SK-N-SH treated with all-trans-retinoic acid at 6 μM for 48 hours (cell line): ENCODE measurements around the gene GGTLC2.

ENCODE experiments used
- ATAC-seq: fragments of 200-7000 bp; cut with Tn5 transposase; 3 replicates; pipeline ENCODE4 v1.9.1; 2020; ENCODE audit warnings: mild to moderate bottlenecking, moderate library complexity
- ARNTL ChIP-seq: fragments of 450-650 bp; formaldehyde crosslinking; IDR thresholded peaks from 2 replicates; pipeline ENCODE4 v1.5.0; 2020; ENCODE audit warnings: low read depth, mild to moderate bottlenecking, moderate library complexity, borderline replicate concordance
- BACH2 ChIP-seq: fragments of 250-450 bp; sonication (Bioruptor Pico); IDR thresholded peaks from 2 replicates; pipeline ENCODE4 v1.9.0; 2021; ENCODE audit warnings: mild to moderate bottlenecking, borderline replicate concordance
- CSDC2 ChIP-seq: fragments of 250-450 bp; sonication (Bioruptor Pico); IDR thresholded peaks from 2 replicates; pipeline ENCODE4 v1.5.0; 2020; ENCODE audit warnings: mild to moderate bottlenecking, moderate library complexity
- ESRRG ChIP-seq: fragments of 250-450 bp; sonication (Bioruptor Pico); IDR thresholded peaks from 2 replicates; pipeline ENCODE4 v1.6.1; 2021; ENCODE audit warnings: mild to moderate bottlenecking
- GLIS3 ChIP-seq: fragments of 250-450 bp; sonication (Bioruptor Pico); IDR thresholded peaks from 2 replicates; pipeline ENCODE4 v1.5.0; 2020; ENCODE audit warnings: mild to moderate bottlenecking, moderate library complexity
- ISL1 ChIP-seq: fragments of 250-450 bp; sonication (Bioruptor Pico); IDR thresholded peaks from 2 replicates; pipeline ENCODE4 v2.1.2; 2022; ENCODE audit warnings: mild to moderate bottlenecking, moderate library complexity
- PPARA ChIP-seq: fragments of 250-450 bp; sonication (Bioruptor Pico); IDR thresholded peaks from 2 replicates; pipeline ENCODE4 v1.5.0; 2020; ENCODE audit warnings: mild to moderate bottlenecking, borderline replicate concordance
- RARB ChIP-seq: fragments of 250-450 bp; sonication (Bioruptor Pico); IDR thresholded peaks from 2 replicates; pipeline ENCODE4 v1.8.0; 2021; ENCODE audit warnings: mild to moderate bottlenecking, moderate library complexity
- SNAI2 ChIP-seq: fragments of 250-450 bp; sonication (Bioruptor Pico); IDR thresholded peaks from 2 replicates; pipeline ENCODE4 v1.5.0; 2020; ENCODE audit warnings: mild to moderate bottlenecking, moderate library complexity
- TCF4 ChIP-seq: fragments of 250-450 bp; sonication (Bioruptor Pico); IDR thresholded peaks from 2 replicates; pipeline ENCODE4 v1.8.0; 2021; ENCODE audit warnings: mild to moderate bottlenecking, moderate library complexity, borderline replicate concordance
- TOX ChIP-seq: fragments of 250-450 bp; sonication (Bioruptor Pico); IDR thresholded peaks from 2 replicates; pipeline ENCODE4 v1.8.0; 2021; ENCODE audit warnings: mild to moderate bottlenecking, moderate library complexity, borderline replicate concordance
- ZC3H10 ChIP-seq: fragments of 250-450 bp; sonication (Bioruptor Pico); IDR thresholded peaks from 2 replicates; pipeline ENCODE4 v1.5.1; 2021; ENCODE audit warnings: mild to moderate bottlenecking, moderate library complexity
- ZFP30 ChIP-seq: fragments of 450-650 bp; formaldehyde crosslinking; IDR thresholded peaks from 2 replicates; pipeline ENCODE4 v1.5.0; 2022; ENCODE audit warnings: mild to moderate bottlenecking, moderate library complexity
- ZNF565 ChIP-seq: fragments of 450-650 bp; formaldehyde crosslinking; conservative IDR thresholded peaks from 2 replicates; pipeline ENCODE4 v1.5.0; 2020; ENCODE audit warnings: low read depth, mild to moderate bottlenecking, moderate library complexity
- ZNF70 ChIP-seq: fragments of 450-650 bp; formaldehyde crosslinking; IDR thresholded peaks from 2 replicates; pipeline ENCODE4 v1.5.0; 2020; ENCODE audit warnings: mild to moderate bottlenecking, moderate library complexity
- ZNF8 ChIP-seq: fragments of 450-650 bp; formaldehyde crosslinking; IDR thresholded peaks from 2 replicates; pipeline ENCODE4 v1.5.0; 2020; ENCODE audit warnings: mild to moderate bottlenecking, moderate library complexity
- TF ChIP-seq, protein P1 (sequence below): fragments of 250-450 bp; sonication (Bioruptor Pico); IDR thresholded peaks from 2 replicates; pipeline ENCODE4 v1.8.0; 2020; ENCODE audit warnings: mild to moderate bottlenecking, moderate library complexity, borderline replicate concordance
- TF ChIP-seq, protein P2 (sequence below): fragments of 250-450 bp; sonication (Bioruptor Pico); IDR thresholded peaks from 2 replicates; pipeline ENCODE4 v1.5.0; 2020; ENCODE audit warnings: mild to moderate bottlenecking, moderate library complexity
- TF ChIP-seq, protein P3 (sequence below): fragments of 250-450 bp; sonication (Bioruptor Pico); IDR thresholded peaks from 2 replicates; pipeline ENCODE4 v1.5.1; 2021; ENCODE audit warnings: mild to moderate bottlenecking, moderate library complexity

The GGTLC2 gene

DNA sequence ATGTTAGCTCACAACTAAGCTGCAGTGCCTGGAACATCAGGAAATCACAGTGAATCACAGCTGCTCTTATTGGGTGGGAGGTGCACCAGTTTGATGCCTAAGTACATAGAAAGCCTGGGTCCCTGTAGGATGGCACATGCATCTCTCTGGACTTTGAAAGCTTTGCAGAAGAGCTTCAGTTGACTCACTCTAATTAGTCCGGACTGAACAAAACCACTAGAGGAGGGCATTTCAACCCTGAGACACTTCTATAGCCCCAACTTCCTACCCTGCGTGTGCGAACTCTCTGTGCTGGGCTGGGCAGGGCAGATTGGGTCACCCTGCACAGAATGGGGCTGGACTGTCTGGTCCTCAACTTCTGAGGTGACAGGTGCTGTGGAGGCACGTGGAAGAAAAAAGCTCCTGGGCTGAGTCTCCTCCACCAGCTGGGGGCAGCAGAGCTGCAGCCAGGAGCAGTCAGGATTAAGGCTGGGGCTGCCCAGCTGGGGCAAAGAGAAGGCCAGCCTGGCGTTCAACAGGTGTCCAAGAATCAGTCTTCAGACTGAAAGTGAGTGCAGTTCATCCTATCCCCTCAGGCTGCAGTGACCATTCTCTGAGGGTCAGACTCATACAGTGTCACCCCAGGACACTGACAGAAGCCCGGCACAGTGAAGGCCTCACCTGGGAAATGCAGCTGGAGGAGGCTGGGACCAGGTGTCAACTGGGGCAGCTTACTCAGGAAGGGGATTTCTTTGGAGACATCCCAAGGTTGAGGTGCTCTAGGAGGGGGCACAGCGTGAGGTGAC lies 22.1 kb downstream of the GGTLC2 start:
- ATAC-seq, result peak; percentile 84
- TF ChIP-seq ZC3H10 (CRISPR knock-in tag) (no peak), ARNTL (CRISPR knock-in tag) (no peak), SNAI2 (CRISPR knock-in tag) (no peak), ZNF70 (CRISPR knock-in tag) (no peak), ZNF8 (CRISPR knock-in tag) (no peak), ISL1 (CRISPR knock-in tag) (no peak), ZNF565 (CRISPR knock-in tag) (no peak), PPARA (CRISPR knock-in tag) (no peak), CSDC2 (CRISPR knock-in tag) (no peak), RARB (no peak), GLIS3 (no peak), ESRRG (CRISPR knock-in tag) (no peak), TCF4 (CRISPR knock-in tag) (no peak)
- TF ChIP-seq, protein P1, sequence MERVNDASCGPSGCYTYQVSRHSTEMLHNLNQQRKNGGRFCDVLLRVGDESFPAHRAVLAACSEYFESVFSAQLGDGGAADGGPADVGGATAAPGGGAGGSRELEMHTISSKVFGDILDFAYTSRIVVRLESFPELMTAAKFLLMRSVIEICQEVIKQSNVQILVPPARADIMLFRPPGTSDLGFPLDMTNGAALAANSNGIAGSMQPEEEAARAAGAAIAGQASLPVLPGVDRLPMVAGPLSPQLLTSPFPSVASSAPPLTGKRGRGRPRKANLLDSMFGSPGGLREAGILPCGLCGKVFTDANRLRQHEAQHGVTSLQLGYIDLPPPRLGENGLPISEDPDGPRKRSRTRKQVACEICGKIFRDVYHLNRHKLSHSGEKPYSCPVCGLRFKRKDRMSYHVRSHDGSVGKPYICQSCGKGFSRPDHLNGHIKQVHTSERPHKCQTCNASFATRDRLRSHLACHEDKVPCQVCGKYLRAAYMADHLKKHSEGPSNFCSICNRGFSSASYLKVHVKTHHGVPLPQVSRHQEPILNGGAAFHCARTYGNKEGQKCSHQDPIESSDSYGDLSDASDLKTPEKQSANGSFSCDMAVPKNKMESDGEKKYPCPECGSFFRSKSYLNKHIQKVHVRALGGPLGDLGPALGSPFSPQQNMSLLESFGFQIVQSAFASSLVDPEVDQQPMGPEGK, result no peak
- TF ChIP-seq, protein P2, sequence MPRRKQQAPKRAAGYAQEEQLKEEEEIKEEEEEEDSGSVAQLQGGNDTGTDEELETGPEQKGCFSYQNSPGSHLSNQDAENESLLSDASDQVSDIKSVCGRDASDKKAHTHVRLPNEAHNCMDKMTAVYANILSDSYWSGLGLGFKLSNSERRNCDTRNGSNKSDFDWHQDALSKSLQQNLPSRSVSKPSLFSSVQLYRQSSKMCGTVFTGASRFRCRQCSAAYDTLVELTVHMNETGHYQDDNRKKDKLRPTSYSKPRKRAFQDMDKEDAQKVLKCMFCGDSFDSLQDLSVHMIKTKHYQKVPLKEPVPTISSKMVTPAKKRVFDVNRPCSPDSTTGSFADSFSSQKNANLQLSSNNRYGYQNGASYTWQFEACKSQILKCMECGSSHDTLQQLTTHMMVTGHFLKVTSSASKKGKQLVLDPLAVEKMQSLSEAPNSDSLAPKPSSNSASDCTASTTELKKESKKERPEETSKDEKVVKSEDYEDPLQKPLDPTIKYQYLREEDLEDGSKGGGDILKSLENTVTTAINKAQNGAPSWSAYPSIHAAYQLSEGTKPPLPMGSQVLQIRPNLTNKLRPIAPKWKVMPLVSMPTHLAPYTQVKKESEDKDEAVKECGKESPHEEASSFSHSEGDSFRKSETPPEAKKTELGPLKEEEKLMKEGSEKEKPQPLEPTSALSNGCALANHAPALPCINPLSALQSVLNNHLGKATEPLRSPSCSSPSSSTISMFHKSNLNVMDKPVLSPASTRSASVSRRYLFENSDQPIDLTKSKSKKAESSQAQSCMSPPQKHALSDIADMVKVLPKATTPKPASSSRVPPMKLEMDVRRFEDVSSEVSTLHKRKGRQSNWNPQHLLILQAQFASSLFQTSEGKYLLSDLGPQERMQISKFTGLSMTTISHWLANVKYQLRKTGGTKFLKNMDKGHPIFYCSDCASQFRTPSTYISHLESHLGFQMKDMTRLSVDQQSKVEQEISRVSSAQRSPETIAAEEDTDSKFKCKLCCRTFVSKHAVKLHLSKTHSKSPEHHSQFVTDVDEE (CRISPR knock-in tag), result no peak
- TF ChIP-seq, protein P3, sequence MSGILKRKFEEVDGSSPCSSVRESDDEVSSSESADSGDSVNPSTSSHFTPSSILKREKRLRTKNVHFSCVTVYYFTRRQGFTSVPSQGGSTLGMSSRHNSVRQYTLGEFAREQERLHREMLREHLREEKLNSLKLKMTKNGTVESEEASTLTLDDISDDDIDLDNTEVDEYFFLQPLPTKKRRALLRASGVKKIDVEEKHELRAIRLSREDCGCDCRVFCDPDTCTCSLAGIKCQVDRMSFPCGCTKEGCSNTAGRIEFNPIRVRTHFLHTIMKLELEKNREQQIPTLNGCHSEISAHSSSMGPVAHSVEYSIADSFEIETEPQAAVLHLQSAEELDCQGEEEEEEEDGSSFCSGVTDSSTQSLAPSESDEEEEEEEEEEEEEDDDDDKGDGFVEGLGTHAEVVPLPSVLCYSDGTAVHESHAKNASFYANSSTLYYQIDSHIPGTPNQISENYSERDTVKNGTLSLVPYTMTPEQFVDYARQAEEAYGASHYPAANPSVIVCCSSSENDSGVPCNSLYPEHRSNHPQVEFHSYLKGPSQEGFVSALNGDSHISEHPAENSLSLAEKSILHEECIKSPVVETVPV (CRISPR knock-in tag), result no peak

DNA sequence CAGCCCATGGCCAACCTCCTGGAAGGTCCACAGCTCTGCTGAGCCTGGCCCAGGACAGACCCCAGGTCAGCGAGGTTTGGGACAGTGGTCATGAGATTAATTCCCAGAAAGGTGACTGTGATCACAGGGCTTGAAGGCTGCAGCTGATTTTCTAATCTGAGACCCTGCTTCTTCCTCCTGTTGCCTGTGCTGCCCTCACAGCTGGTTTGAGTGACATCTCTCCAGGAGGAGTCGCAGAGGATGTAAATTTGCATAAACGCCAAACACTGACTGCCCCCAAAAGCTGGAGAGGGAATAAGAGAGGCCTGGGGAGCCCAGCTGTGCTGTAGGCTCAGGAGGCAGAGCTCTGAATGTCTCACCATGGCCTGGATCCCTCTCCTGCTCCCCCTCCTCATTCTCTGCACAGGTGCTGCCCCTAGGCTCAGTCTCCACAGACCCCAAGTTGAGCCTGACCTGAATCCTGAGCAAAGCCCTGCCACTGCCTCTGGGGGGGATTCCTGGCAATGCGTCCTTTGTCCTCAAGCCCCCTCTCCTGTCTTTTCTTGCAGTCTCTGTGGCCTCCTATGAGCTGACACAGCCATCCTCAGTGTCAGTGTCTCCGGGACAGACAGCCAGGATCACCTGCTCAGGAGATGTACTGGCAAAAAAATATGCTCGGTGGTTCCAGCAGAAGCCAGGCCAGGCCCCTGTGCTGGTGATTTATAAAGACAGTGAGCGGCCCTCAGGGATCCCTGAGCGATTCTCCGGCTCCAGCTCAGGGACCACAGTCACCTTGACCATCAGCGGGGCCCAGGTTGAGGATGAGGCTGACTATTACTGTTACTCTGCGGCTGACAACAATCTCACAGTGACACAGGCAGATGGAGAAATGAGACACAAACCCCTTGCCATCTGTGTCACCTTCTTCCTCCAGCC lies 23.8 kb downstream of the GGTLC2 start:
- TF ChIP-seq TOX, result no peak
- TF ChIP-seq SNAI2 (CRISPR knock-in tag), result no peak
- TF ChIP-seq BACH2 (CRISPR knock-in tag), result no peak
- no peak for TF ChIP-seq PPARA (CRISPR knock-in tag)
- TF ChIP-seq, protein P2 (CRISPR knock-in tag), result no peak
- no peak for TF ChIP-seq ARNTL (CRISPR knock-in tag)
- TF ChIP-seq ZNF70 (CRISPR knock-in tag), result no peak
- no peak for TF ChIP-seq ZFP30 (CRISPR knock-in tag)
- TF ChIP-seq CSDC2 (CRISPR knock-in tag), result no peak
- no peak for TF ChIP-seq GLIS3
- TF ChIP-seq, protein P1, result no peak
- no peak for ATAC-seq
